Thoracic aorta (tissue), 2 donors: ENCODE results near the gene MAST2. TPM values are rescaled to one million over a fixed set of nuclear protein-coding genes. Genes with fewer than 3 reads are reported as not detected.

ENCODE experiments used
- ATAC-seq: fragments of 150-250 bp; one replicate; pipeline ENCODE4 v1.8.0; 2017; ENCODE audit warnings: low read depth; ENCODE audit not compliant: insufficient number of reproducible peaks, low FRiP score
- DNase-seq: peaks from one replicate; pipeline ENCODE4 v3.0.0-alpha.2; 2020; ENCODE audit warnings: low spot score
- H3K27ac ChIP-seq, 2 donors: fragments of 200-600 bp; sonication (generic); 1 replicate in 1 of 2; 2 replicates in 1 of 2; pipeline ENCODE4 v1.5.1; 2016; ENCODE audit warnings: mild to moderate bottlenecking in 2 of 2, moderate library complexity in 2 of 2
- H3K27me3 ChIP-seq: fragments of 200-600 bp; sonication (generic); replicated peaks from 2 replicates; pipeline ENCODE4 v1.6.0; 2016; ENCODE audit warnings: mild to moderate bottlenecking; ENCODE audit not compliant: insufficient read depth
- H3K36me3 ChIP-seq: fragments of 200-600 bp; sonication (generic); one replicate; pipeline ENCODE4 v1.5.1; 2016
- H3K4me1 ChIP-seq, 2 donors: fragments of 200-600 bp; sonication (generic); 1 replicate in 1 of 2; 2 replicates in 1 of 2; pipeline versions ENCODE4 v1.5.1 to v1.6.0; 2016; ENCODE audit warnings: low read depth in 2 of 2, mild to moderate bottlenecking in 1 of 2; ENCODE audit not compliant: control insufficient read depth in 1 of 2
- H3K4me3 ChIP-seq: fragments of 200-600 bp; sonication (generic); 2 replicates; pipeline ENCODE4 v1.5.1; 2016; ENCODE audit warnings: mild to moderate bottlenecking
- H3K9me3 ChIP-seq: fragments of 200-600 bp; sonication (generic); 2 replicates; pipeline ENCODE4 v1.5.1; 2016
- CTCF ChIP-seq: fragments of 200-600 bp; sonication (generic); IDR thresholded peaks from one replicate; pipeline ENCODE4 v1.5.1; 2019; ENCODE audit warnings: antibody characterized with exemption
- total RNA-seq, 2 donors: library from RNA; depleted of rRNA; stranded (reverse); fragments of >200 nt; gene quantifications; one replicate each; pipeline versions ENCODE4 v1.1.0 to v1.2.3, GENCODE V29; 2016

The MAST2 gene
- total RNA-seq, 2 donors from 2014 or later: 33.6 to 61.2 TPM

DNA sequence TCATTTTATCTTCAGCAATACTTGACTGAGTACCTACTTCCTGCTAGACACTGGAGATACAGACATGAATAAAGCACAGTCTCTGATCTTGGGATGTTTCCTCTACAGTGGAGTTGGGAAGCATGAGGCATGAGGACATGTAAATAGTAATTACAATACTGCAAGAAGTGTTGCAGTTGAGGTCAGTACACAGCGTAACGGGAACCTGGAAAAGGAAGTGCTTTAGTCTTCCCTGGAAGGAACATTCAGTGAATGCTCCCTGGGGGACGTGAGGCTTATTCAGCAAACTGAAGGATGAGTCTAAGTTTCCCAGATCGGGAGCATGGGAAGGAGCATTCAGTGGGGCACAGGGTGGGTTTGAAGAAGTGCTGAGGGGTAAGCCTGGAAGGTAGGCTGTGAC is 216.6 kb downstream of the MAST2 start:
- DNase-seq (no peak), ATAC-seq (no peak)
- Histone ChIP-seq H3K36me3 (peaks cover 23% of the 10 kb centered on the region), H3K4me1 (no peaks in the 10 kb centered on the region), H3K4me3 (no peak overlapping the region), H3K27me3 (no peaks in the 10 kb centered on the region), H3K27ac (no peak overlapping the region), H3K9me3 (no peaks in the 10 kb centered on the region)
- TF ChIP-seq CTCF: no peak

- Histone ChIP-seq H3K27ac (no peak overlapping the region), H3K36me3 (peaks cover 25% of the 10 kb centered on the region), H3K4me1 (no peaks in the 10 kb centered on the region), H3K9me3 (no peaks in the 10 kb centered on the region), H3K27me3 (no peaks in the 10 kb centered on the region), H3K4me3 (no peak overlapping the region)
- no peak for TF ChIP-seq CTCF
- no peak for DNase-seq
- ATAC-seq: no peak
Observed at GRCh38 chr1:46021046-46021996, 217.9 kb downstream of the MAST2 start.

DNA sequence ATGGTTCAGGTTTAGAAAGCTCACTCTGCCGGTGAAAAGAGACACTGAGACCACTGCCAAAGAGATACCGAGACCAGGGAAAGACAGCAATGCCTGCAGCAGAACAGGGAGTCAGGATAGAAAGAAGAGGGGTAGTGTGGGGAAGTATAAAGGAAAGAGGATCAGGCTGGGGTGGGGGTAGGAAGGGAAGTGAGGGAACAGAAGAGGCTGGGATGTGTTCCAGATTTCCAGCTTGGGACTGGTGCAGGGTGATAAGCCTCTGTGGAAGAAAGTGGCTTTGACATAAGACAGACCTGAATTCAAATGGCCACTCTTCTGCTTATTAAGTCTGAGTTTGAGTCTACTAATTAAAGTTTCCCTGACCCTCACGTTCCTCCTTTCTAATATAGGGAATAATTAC is 223.1 kb downstream of the MAST2 start:
- no peak for DNase-seq
- no peaks in the 10 kb centered on the region for H3K9me3 ChIP-seq
- no peak for TF ChIP-seq CTCF
- H3K36me3 ChIP-seq: peaks cover 43% of the 10 kb centered on the region
- H3K4me1 ChIP-seq: no peaks in the 10 kb centered on the region
- H3K4me3 ChIP-seq: no peak overlapping the region
- H3K27ac ChIP-seq: no peak overlapping the region
- no peaks in the 10 kb centered on the region for H3K27me3 ChIP-seq
- no peak for ATAC-seq

DNA sequence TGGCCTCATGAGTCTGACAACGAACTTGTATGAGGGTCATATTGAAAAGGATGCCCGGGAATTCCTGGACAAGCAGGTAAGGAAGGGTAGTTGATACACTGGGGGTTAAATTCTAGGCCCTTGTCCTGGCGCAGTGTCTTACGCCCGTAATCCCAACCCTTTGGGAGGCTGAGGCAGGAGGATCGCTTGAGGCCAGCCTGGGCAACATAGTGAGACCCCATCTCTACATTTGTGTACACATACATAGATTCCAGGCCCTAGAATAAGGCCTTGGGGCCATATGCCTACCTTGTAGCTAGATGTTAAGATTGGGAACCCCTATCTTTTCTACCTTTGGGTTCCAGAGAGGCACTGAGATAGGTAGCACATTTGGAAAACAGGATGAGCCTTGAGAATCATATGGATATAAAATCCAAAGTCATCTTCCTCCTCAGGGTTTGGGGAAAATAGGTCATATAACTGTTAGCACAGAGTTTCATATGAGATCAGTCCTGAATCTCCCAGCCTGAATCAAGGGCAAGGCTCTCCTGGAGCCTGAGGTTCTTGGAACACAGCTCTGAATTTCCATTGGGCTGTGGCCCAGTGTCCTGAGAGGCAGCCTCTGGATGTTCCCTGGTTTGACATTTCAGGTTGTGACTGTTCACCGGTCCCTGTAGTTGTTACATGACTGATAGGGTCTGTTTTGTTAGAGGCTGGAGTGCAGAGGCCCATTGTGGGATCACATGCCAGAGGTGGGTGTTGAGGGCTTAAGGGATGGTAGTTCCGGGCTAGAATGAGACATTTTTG is 224.6 kb downstream of the MAST2 start:
- no peaks in the 10 kb centered on the region for H3K27me3 ChIP-seq
- H3K4me1 ChIP-seq: no peaks in the 10 kb centered on the region
- H3K9me3 ChIP-seq: no peaks in the 10 kb centered on the region
- H3K27ac ChIP-seq: no peak overlapping the region
- no peak overlapping the region for H3K4me3 ChIP-seq
- DNase-seq: no peak
- H3K36me3 ChIP-seq: peaks cover 49% of the 10 kb centered on the region
- TF ChIP-seq CTCF: no peak
- no peak for ATAC-seq
